ENCODE measurements around the gene TMEM131L.

TMEM131L gene

GRCh38 chr4:153521999-153522801 lies 56.0 kb downstream of the TMEM131L start:
- no peak for DNase-seq (ENCODE audit: low read depth)

GRCh38 chr4:153522802-153523094 lies 56.6 kb downstream of the TMEM131L start:
- no peak for DNase-seq (ENCODE audit: low read depth)

GRCh38 chr4:153523164-153523796 lies 57.1 kb downstream of the TMEM131L start:
- DNase-seq (ENCODE audit: low read depth): no peak

- no peak for DNase-seq (ENCODE audit: low read depth)
Measured at GRCh38 chr4:153523941-153524386, 57.8 kb downstream of the TMEM131L start.

- DNase-seq (ENCODE audit: low read depth): no peak
Measured at GRCh38 chr4:153524682-153525081, 58.5 kb downstream of the TMEM131L start.

- no peak for DNase-seq (ENCODE audit: low read depth)
Measured at GRCh38 chr4:153527690-153528089, 61.5 kb downstream of the TMEM131L start.

- DNase-seq (ENCODE audit: low read depth): no peak
Measured at GRCh38 chr4:153528705-153529485, 62.7 kb downstream of the TMEM131L start.

GRCh38 chr4:153529646-153530045 lies 63.5 kb downstream of the TMEM131L start:
- DNase-seq (ENCODE audit: low read depth): no peak

- no peak for DNase-seq (ENCODE audit: low read depth)
Measured at GRCh38 chr4:153530284-153530999, 64.3 kb downstream of the TMEM131L start.

GRCh38 chr4:153531000-153531358 lies 64.8 kb downstream of the TMEM131L start:
- no peak for DNase-seq (ENCODE audit: low read depth)

GRCh38 chr4:153531976-153532626 lies 65.9 kb downstream of the TMEM131L start:
- no peak for DNase-seq (ENCODE audit: low read depth)

- DNase-seq (ENCODE audit: low read depth): no peak
Measured at GRCh38 chr4:153532636-153533035, 66.5 kb downstream of the TMEM131L start.

GRCh38 chr4:153533387-153533786 lies 67.2 kb downstream of the TMEM131L start:
- no peak for DNase-seq (ENCODE audit: low read depth)

- DNase-seq (ENCODE audit: low read depth): no peak
Measured at GRCh38 chr4:153534792-153535629, 68.9 kb downstream of the TMEM131L start.

- no peak for DNase-seq (ENCODE audit: low read depth)
Measured at GRCh38 chr4:153535772-153536513, 69.8 kb downstream of the TMEM131L start.

GRCh38 chr4:153537493-153537960 lies 71.4 kb downstream of the TMEM131L start:
- no peak for DNase-seq (ENCODE audit: low read depth)

- no peak for DNase-seq (ENCODE audit: low read depth)
Measured at GRCh38 chr4:153538487-153539357, 72.6 kb downstream of the TMEM131L start.

GRCh38 chr4:153539422-153539821 lies 73.3 kb downstream of the TMEM131L start:
- DNase-seq (ENCODE audit: low read depth): no peak
